Measurements from ENCODE around the gene HAUS7.

HAUS7 gene

GRCh38 chrX:153450949-153451277, 19.5 kb downstream of the HAUS7 start:
- Histone ChIP-seq H3K27ac (no peak overlapping the region), H3K36me3 (ENCODE audit: insufficient read depth, low read length) (peaks cover 2% of the 10 kb centered on the region; the same call in 1 of the 2 replicates), H3K9ac (ENCODE audit: insufficient read length) (no peak overlapping the region), H3K4me3 (no peak overlapping the region), H3K9me3 (ENCODE audit: low read depth, low read length) (no peaks in the 10 kb centered on the region)
- TF ChIP-seq POLR2AphosphoS5 (IDR thresholded peaks at IDR 0.05; ENCODE audit: borderline replicate concordance, low read depth, low read length) (no peak), EZH2 (IDR thresholded peaks at IDR 0.05) (no peak), FOXP2 (optimal IDR thresholded peaks at IDR 0.05; ENCODE audit: control extremely low read depth, extremely low read length, insufficient read depth) (no peak)
- DNase-seq (ENCODE audit: low read depth, low spot score): no peak

- no peak for DNase-seq (ENCODE audit: low read depth, low spot score)
- no peaks in the 10 kb centered on the region for H3K9me3 ChIP-seq (ENCODE audit: low read depth, low read length)
- TF ChIP-seq FOXP2 (optimal IDR thresholded peaks at IDR 0.05; ENCODE audit: control extremely low read depth, extremely low read length, insufficient read depth) (no peak), POLR2AphosphoS5 (IDR thresholded peaks at IDR 0.05; ENCODE audit: borderline replicate concordance, low read depth, low read length) (no peak), EZH2 (IDR thresholded peaks at IDR 0.05) (no peak)
- H3K9ac ChIP-seq (ENCODE audit: insufficient read length): no peak overlapping the region
- H3K27ac ChIP-seq: no peak overlapping the region
- H3K4me3 ChIP-seq: no peak overlapping the region
- H3K36me3 ChIP-seq (ENCODE audit: insufficient read depth, low read length): no peaks in the 10 kb centered on the region
Measured at GRCh38 chrX:153450114-153450948, 20.0 kb downstream of the HAUS7 start.

GRCh38 chrX:153449368-153450113, 20.8 kb downstream of the HAUS7 start:
- TF ChIP-seq EZH2 (IDR thresholded peaks at IDR 0.05) (no peak), POLR2AphosphoS5 (IDR thresholded peaks at IDR 0.05; ENCODE audit: borderline replicate concordance, low read depth, low read length) (no peak), FOXP2 (optimal IDR thresholded peaks at IDR 0.05; ENCODE audit: control extremely low read depth, extremely low read length, insufficient read depth) (no peak)
- H3K36me3 ChIP-seq (ENCODE audit: insufficient read depth, low read length): no peaks in the 10 kb centered on the region
- no peak for DNase-seq (ENCODE audit: low read depth, low spot score)
- H3K4me3 ChIP-seq: no peak overlapping the region
- H3K9me3 ChIP-seq (ENCODE audit: low read depth, low read length): no peaks in the 10 kb centered on the region
- H3K27ac ChIP-seq: no peak overlapping the region
- H3K9ac ChIP-seq (ENCODE audit: insufficient read length): no peak overlapping the region

GRCh38 chrX:153448556-153449367, 21.6 kb downstream of the HAUS7 start:
- H3K9ac ChIP-seq (ENCODE audit: insufficient read length): no peak overlapping the region
- H3K9me3 ChIP-seq (ENCODE audit: low read depth, low read length): no peaks in the 10 kb centered on the region
- H3K4me3 ChIP-seq: no peak overlapping the region
- no peaks in the 10 kb centered on the region for H3K36me3 ChIP-seq (ENCODE audit: insufficient read depth, low read length)
- TF ChIP-seq EZH2 (IDR thresholded peaks at IDR 0.05) (no peak), FOXP2 (optimal IDR thresholded peaks at IDR 0.05; ENCODE audit: control extremely low read depth, extremely low read length, insufficient read depth) (no peak), POLR2AphosphoS5 (IDR thresholded peaks at IDR 0.05; ENCODE audit: borderline replicate concordance, low read depth, low read length) (no peak)
- H3K27ac ChIP-seq: no peak overlapping the region
- no peak for DNase-seq (ENCODE audit: low read depth, low spot score)

GRCh38 chrX:153447581-153447960, 22.8 kb downstream of the HAUS7 start:
- no peak for DNase-seq (ENCODE audit: low read depth, low spot score)
- Histone ChIP-seq H3K27ac (no peak overlapping the region), H3K36me3 (ENCODE audit: insufficient read depth, low read length) (no peaks in the 10 kb centered on the region), H3K9ac (ENCODE audit: insufficient read length) (no peak overlapping the region), H3K9me3 (ENCODE audit: low read depth, low read length) (no peaks in the 10 kb centered on the region), H3K4me3 (no peak overlapping the region)
- TF ChIP-seq EZH2 (IDR thresholded peaks at IDR 0.05) (no peak), POLR2AphosphoS5 (IDR thresholded peaks at IDR 0.05; ENCODE audit: borderline replicate concordance, low read depth, low read length) (no peak), FOXP2 (optimal IDR thresholded peaks at IDR 0.05; ENCODE audit: control extremely low read depth, extremely low read length, insufficient read depth) (no peak)

- H3K4me3 ChIP-seq: no peak overlapping the region
- DNase-seq (ENCODE audit: low read depth, low spot score): no peak
- H3K9me3 ChIP-seq (ENCODE audit: low read depth, low read length): no peaks in the 10 kb centered on the region
- no peak overlapping the region for H3K27ac ChIP-seq
- no peaks in the 10 kb centered on the region for H3K36me3 ChIP-seq (ENCODE audit: insufficient read depth, low read length)
- TF ChIP-seq FOXP2 (optimal IDR thresholded peaks at IDR 0.05; ENCODE audit: control extremely low read depth, extremely low read length, insufficient read depth): no peak
- no peak for TF ChIP-seq POLR2AphosphoS5 (IDR thresholded peaks at IDR 0.05; ENCODE audit: borderline replicate concordance, low read depth, low read length)
- TF ChIP-seq EZH2 (IDR thresholded peaks at IDR 0.05): no peak
- no peak overlapping the region for H3K9ac ChIP-seq (ENCODE audit: insufficient read length)
Measured at GRCh38 chrX:153446950-153447580, 23.3 kb downstream of the HAUS7 start.

- Histone ChIP-seq H3K9ac (ENCODE audit: insufficient read length) (no peak overlapping the region), H3K27ac (no peak overlapping the region), H3K36me3 (ENCODE audit: insufficient read depth, low read length) (no peaks in the 10 kb centered on the region), H3K9me3 (ENCODE audit: low read depth, low read length) (no peaks in the 10 kb centered on the region), H3K4me3 (no peak overlapping the region)
- no peak for TF ChIP-seq POLR2AphosphoS5 (IDR thresholded peaks at IDR 0.05; ENCODE audit: borderline replicate concordance, low read depth, low read length)
- no peak for TF ChIP-seq FOXP2 (optimal IDR thresholded peaks at IDR 0.05; ENCODE audit: control extremely low read depth, extremely low read length, insufficient read depth)
- TF ChIP-seq EZH2 (IDR thresholded peaks at IDR 0.05): no peak
- no peak for DNase-seq (ENCODE audit: low read depth, low spot score)
Measured at GRCh38 chrX:153446636-153446936, 23.8 kb downstream of the HAUS7 start.

All from SK-N-MC (cell line).